Left ventricle myocardium superior (tissue), 1 donor: ENCODE results near the gene IPO13. TPM values are rescaled to one million over a fixed set of nuclear protein-coding genes. Genes with fewer than 3 reads are reported as not detected.

Experiments
- ATAC-seq: fragments of 200-7000 bp; cut with Tn5 transposase; one replicate; pipeline ENCODE4 v1.9.1; 2020; ENCODE audit warnings: mild to moderate bottlenecking, moderate library complexity
- DNase-seq: peaks from one replicate; pipeline ENCODE4 v3.0.0-alpha.2; 2020
- intact Hi-C: fragments of 100-400 bp; cut with micrococcal nuclease; formaldehyde crosslinking; loops from one replicate; pipeline ENCODE4 v1.11.0; 2022
- total RNA-seq: library from RNA; stranded (reverse); fragmentation: NEBNext Ultra II Directional; extraction: Animal tissue kit (Norgen Biotek cat#: 25700); gene quantifications from one replicate; pipeline ENCODE4 v1.2.1, GENCODE V29; 2021
- donor health status: DM: no; HTN: yes; CAD: no; lungs with severe emphysema.

IPO13 gene
- total RNA-seq, 1 donor from 2014 or later = 60.0 TPM

GRCh38 chr1:43997295-43997999 is 50.7 kb downstream of the IPO13 start:
- intact Hi-C loops = no loop called here
- DNase-seq (no peak), ATAC-seq (no peak)

GRCh38 chr1:43998000-43998378 is 51.2 kb downstream of the IPO13 start:
- intact Hi-C loops = no loop called here
- DNase-seq = no peak
- no peak for ATAC-seq

- DNase-seq (no peak), ATAC-seq (no peak)
- intact Hi-C loops = no loop called here
Observed at GRCh38 chr1:43999455-43999854, 52.7 kb downstream of the IPO13 start.

- intact Hi-C loops = no loop called here
- ATAC-seq (no peak), DNase-seq (no peak)
Observed at GRCh38 chr1:44000122-44000665, 53.4 kb downstream of the IPO13 start.

GRCh38 chr1:44002165-44002564 is 55.4 kb downstream of the IPO13 start:
- no peak for ATAC-seq
- intact Hi-C loops = no loop called here
- DNase-seq = no peak

GRCh38 chr1:44002606-44003157 is 55.9 kb downstream of the IPO13 start:
- intact Hi-C loops = no loop called here
- DNase-seq (no peak), ATAC-seq (no peak)

GRCh38 chr1:44008259-44008658 is 61.5 kb downstream of the IPO13 start:
- ATAC-seq (no peak), DNase-seq (no peak)
- intact Hi-C loops = no loop called here

GRCh38 chr1:44010935-44011471 is 64.3 kb downstream of the IPO13 start:
- DNase-seq (no peak), ATAC-seq (no peak)
- intact Hi-C loops = no loop called here

GRCh38 chr1:44012404-44012803 is 65.7 kb downstream of the IPO13 start:
- DNase-seq (no peak), ATAC-seq (no peak)
- intact Hi-C loops = no loop called here

GRCh38 chr1:44012941-44013609 is 66.3 kb downstream of the IPO13 start:
- ATAC-seq (no peak), DNase-seq (no peak)
- intact Hi-C loops = no loop called here

GRCh38 chr1:44013949-44014348 is 67.2 kb downstream of the IPO13 start:
- ATAC-seq = no peak
- intact Hi-C loops = no loop called here
- no peak for DNase-seq

- intact Hi-C loops = no loop called here
- no peak for ATAC-seq
- DNase-seq = no peak
Observed at GRCh38 chr1:44014365-44015104, 67.8 kb downstream of the IPO13 start.

GRCh38 chr1:44015206-44015605 is 68.5 kb downstream of the IPO13 start:
- ATAC-seq (peak; percentile 72), DNase-seq (no peak)
- intact Hi-C loops = no loop called here

GRCh38 chr1:44016041-44016889 is 69.5 kb downstream of the IPO13 start:
- intact Hi-C loops = no loop called here
- ATAC-seq (no peak), DNase-seq (no peak)

- ATAC-seq (no peak), DNase-seq (no peak)
- intact Hi-C loops = no loop called here
Observed at GRCh38 chr1:44016890-44017400, 70.2 kb downstream of the IPO13 start.
